KOPT-K1 (cell line): Measurements from ENCODE around the gene CMTM4.
"Not testable (repeated sequence)": the region's sequence is repeated elsewhere in the genome, so short reads cannot be mapped to it uniquely, and the experiment has no call there.

Experiments used
- H3K27ac ChIP-seq: fragments of 200-600 bp; sonication (generic); 2 replicates; pipeline ENCODE4 v1.5.1; 2016; ENCODE audit warnings: antibody characterized with exemption, mild to moderate bottlenecking, low read depth, low read length; ENCODE audit not compliant: poor library complexity, severe bottlenecking
- H3K36me3 ChIP-seq: fragments of 200-600 bp; sonication (generic); 2 replicates; pipeline ENCODE4 v1.5.1; 2017; ENCODE audit warnings: antibody characterized with exemption, mild to moderate bottlenecking, low read length, moderate library complexity; ENCODE audit not compliant: insufficient read depth
- H3K9me3 ChIP-seq: fragments of 200-600 bp; sonication (generic); 2 replicates; pipeline ENCODE4 v1.5.1; 2017; ENCODE audit warnings: antibody characterized with exemption, low read length, mild to moderate bottlenecking; ENCODE audit not compliant: insufficient read depth, poor library complexity, severe bottlenecking

The CMTM4 gene

GRCh38 chr16:66623755-66624154 lies 72.8 kb downstream of the CMTM4 start:
- Histone ChIP-seq H3K27ac (no peak overlapping the region), H3K36me3 (no peaks in the 10 kb centered on the region), H3K9me3 (no peaks in the 10 kb centered on the region)

- Histone ChIP-seq H3K27ac (no peak overlapping the region), H3K36me3 (no peaks in the 10 kb centered on the region), H3K9me3 (no peaks in the 10 kb centered on the region)
These were observed 73.7 kb downstream of the CMTM4 start for GRCh38 chr16:66622863-66623262.

- Histone ChIP-seq H3K9me3 (no peaks in the 10 kb centered on the region), H3K36me3 (no peaks in the 10 kb centered on the region), H3K27ac (no peak overlapping the region)
These were observed 74.6 kb downstream of the CMTM4 start for GRCh38 chr16:66621973-66622372.

- Histone ChIP-seq H3K27ac (no peak overlapping the region), H3K36me3 (no peaks in the 10 kb centered on the region), H3K9me3 (no peaks in the 10 kb centered on the region)
These were observed 76.1 kb downstream of the CMTM4 start for GRCh38 chr16:66620429-66620795.

GRCh38 chr16:66619534-66620428 lies 76.8 kb downstream of the CMTM4 start:
- no peaks in the 10 kb centered on the region for H3K9me3 ChIP-seq
- peaks cover 6% of the 10 kb centered on the region; the same call in 1 of the 2 replicates for H3K36me3 ChIP-seq
- H3K27ac ChIP-seq, result no peak overlapping the region

GRCh38 chr16:66618588-66619375 lies 77.8 kb downstream of the CMTM4 start:
- H3K36me3 ChIP-seq, result peaks cover 16% of the 10 kb centered on the region
- no peaks in the 10 kb centered on the region for H3K9me3 ChIP-seq
- H3K27ac ChIP-seq, result no peak overlapping the region

GRCh38 chr16:66617728-66618127 lies 78.8 kb downstream of the CMTM4 start:
- H3K27ac ChIP-seq, result no peak overlapping the region
- H3K36me3 ChIP-seq, result peaks cover 26% of the 10 kb centered on the region
- H3K9me3 ChIP-seq, result no peaks in the 10 kb centered on the region

GRCh38 chr16:66617010-66617434 lies 79.5 kb downstream of the CMTM4 start:
- Histone ChIP-seq H3K36me3 (peaks cover 33% of the 10 kb centered on the region), H3K9me3 (no peaks in the 10 kb centered on the region), H3K27ac (no peak overlapping the region)

GRCh38 chr16:66616592-66616991 lies 80.0 kb downstream of the CMTM4 start:
- H3K36me3 ChIP-seq, result peaks cover 38% of the 10 kb centered on the region
- H3K27ac ChIP-seq, result no peak overlapping the region

GRCh38 chr16:66616169-66616568 lies 80.4 kb downstream of the CMTM4 start:
- Histone ChIP-seq H3K9me3 (no peaks in the 10 kb centered on the region), H3K36me3 (peaks cover 42% of the 10 kb centered on the region), H3K27ac (no peak overlapping the region)

More at GRCh38 chr16:66616592-66616991, 80.0 kb downstream of the CMTM4 start:
- no peaks in the 10 kb centered on the region for H3K9me3 ChIP-seq

GRCh38 chr16:66614161-66614802 lies 82.3 kb downstream of the CMTM4 start:
- no peak overlapping the region for H3K27ac ChIP-seq
- H3K36me3 ChIP-seq, result peaks cover 61% of the 10 kb centered on the region
- H3K9me3 ChIP-seq, result no peaks in the 10 kb centered on the region

- H3K9me3 ChIP-seq, result no peaks in the 10 kb centered on the region
- H3K36me3 ChIP-seq, result peaks cover 79% of the 10 kb centered on the region
- H3K27ac ChIP-seq, result no peak overlapping the region
These were observed 84.1 kb downstream of the CMTM4 start for GRCh38 chr16:66612422-66612821.

GRCh38 chr16:66611911-66612310 lies 84.6 kb downstream of the CMTM4 start:
- not testable (repeated sequence) for H3K9me3 ChIP-seq, H3K27ac ChIP-seq
- peaks cover 84% of the 10 kb centered on the region for H3K36me3 ChIP-seq

GRCh38 chr16:66610111-66610820 lies 86.3 kb downstream of the CMTM4 start:
- Histone ChIP-seq H3K27ac (no peak overlapping the region), H3K9me3 (no peaks in the 10 kb centered on the region), H3K36me3 (peaks cover 90% of the 10 kb centered on the region)
